Mesenchymal stem cell (in vitro differentiated cells and primary cell): ENCODE data around the gene SLC29A2.
A peak's percentile ranks its signal among the peaks of the same experiment; 100 is the strongest.

Experiments used
- DNase-seq: peaks from one replicate; pipeline ENCODE4 v3.0.0-alpha.2; 2013
- H2AFZ ChIP-seq: one replicate; pipeline ENCODE4 v1.6.1; 2013; ENCODE audit warnings: low read depth, mild to moderate bottlenecking, control low read depth, inconsistent platforms, low read length, moderate library complexity
- H2AK5ac ChIP-seq: 2 replicates; pipeline ENCODE4 v1.6.1; 2013; ENCODE audit warnings: low read length, moderate library complexity, mild to moderate bottlenecking, inconsistent platforms; ENCODE audit not compliant: severe bottlenecking
- H2BK120ac ChIP-seq: one replicate; pipeline ENCODE4 v1.6.1; 2013; ENCODE audit warnings: low read depth, mild to moderate bottlenecking, inconsistent platforms, low read length, moderate library complexity
- H2BK12ac ChIP-seq, 2 experiments: one replicate each; pipeline ENCODE4 v1.6.1; 2013; ENCODE audit warnings: inconsistent platforms in 2 of 2, low read length in 2 of 2, mild to moderate bottlenecking in 2 of 2, moderate library complexity in 2 of 2, control low read depth in 1 of 2
- H2BK15ac ChIP-seq: one replicate; pipeline ENCODE4 v1.6.1; 2013; ENCODE audit warnings: mild to moderate bottlenecking, low read depth, inconsistent platforms; ENCODE audit not compliant: poor library complexity, severe bottlenecking
- H2BK5ac ChIP-seq: 2 replicates; pipeline ENCODE4 v1.6.1; 2013; ENCODE audit warnings: low read depth, mild to moderate bottlenecking, low read length, control low read depth, inconsistent platforms; ENCODE audit not compliant: poor library complexity, severe bottlenecking
- H3K14ac ChIP-seq, 2 experiments: one replicate each; pipeline ENCODE4 v1.6.1; 2013; ENCODE audit warnings: inconsistent platforms in 2 of 2, low read length in 2 of 2, control low read depth in 1 of 2, mild to moderate bottlenecking in 1 of 2, moderate library complexity in 1 of 2
- H3K18ac ChIP-seq, 2 experiments: one replicate each; pipeline ENCODE4 v1.6.1; 2013; ENCODE audit warnings: inconsistent platforms in 2 of 2, low read length in 2 of 2, control low read depth in 1 of 2, low read depth in 1 of 2, mild to moderate bottlenecking in 1 of 2
- H3K23ac ChIP-seq, 2 experiments: one replicate each; pipeline ENCODE4 v1.6.1; 2013; ENCODE audit warnings: inconsistent platforms in 2 of 2, low read length in 2 of 2, mild to moderate bottlenecking in 2 of 2, moderate library complexity in 2 of 2, control low read depth in 1 of 2
- H3K27ac ChIP-seq: 2 replicates; pipeline ENCODE4 v1.5.1; 2013; ENCODE audit warnings: mild to moderate bottlenecking, moderate library complexity, low read length, control low read depth, inconsistent platforms; ENCODE audit not compliant: poor library complexity, severe bottlenecking
- H3K27me3 ChIP-seq, 2 experiments: 2 replicates each; pipeline versions ENCODE4 v1.6.1 to v1.7.0; 2013; ENCODE audit warnings: low read length in 2 of 2, mild to moderate bottlenecking in 2 of 2, moderate library complexity in 2 of 2, control low read depth in 1 of 2, inconsistent platforms in 1 of 2; ENCODE audit not compliant: control insufficient read depth in 1 of 2, insufficient read depth in 1 of 2
- H3K36me3 ChIP-seq, 2 experiments: 2 replicates each; pipeline versions ENCODE4 v1.6.1 to v1.7.0; 2013; ENCODE audit warnings: low read length in 2 of 2, control low read depth in 1 of 2, inconsistent platforms in 1 of 2, low read depth in 1 of 2, mild to moderate bottlenecking in 1 of 2; ENCODE audit not compliant: insufficient read depth in 2 of 2, control insufficient read depth in 1 of 2
- H3K4ac ChIP-seq, 2 experiments: one replicate each; pipeline ENCODE4 v1.6.1; 2013; ENCODE audit warnings: inconsistent platforms in 2 of 2, low read length in 2 of 2, mild to moderate bottlenecking in 2 of 2, moderate library complexity in 2 of 2, control low read depth in 1 of 2, low read depth in 1 of 2
- H3K4me1 ChIP-seq: 2 replicates; pipeline ENCODE4 v1.6.1; 2013; ENCODE audit warnings: low read depth, low read length, control low read depth; ENCODE audit not compliant: control insufficient read depth, insufficient read depth
- H3K4me2 ChIP-seq: 2 replicates; pipeline ENCODE4 v1.6.1; 2013; ENCODE audit warnings: low read length, mild to moderate bottlenecking, inconsistent platforms; ENCODE audit not compliant: poor library complexity, severe bottlenecking
- H3K4me3 ChIP-seq, 2 experiments: 2 replicates each; pipeline versions ENCODE4 v1.5.1 to v1.7.0; 2013; ENCODE audit warnings: low read length in 2 of 2, mild to moderate bottlenecking in 2 of 2, control low read depth in 1 of 2, low read depth in 1 of 2; ENCODE audit not compliant: insufficient read depth in 1 of 2
- H3K79me1 ChIP-seq: replicated peaks from 2 replicates; pipeline ENCODE4 v1.6.1; 2013; ENCODE audit warnings: mild to moderate bottlenecking, control low read depth, low read length, inconsistent platforms; ENCODE audit not compliant: poor library complexity, severe bottlenecking
- H3K9ac ChIP-seq: 2 replicates; pipeline ENCODE4 v1.7.0; 2013; ENCODE audit warnings: mild to moderate bottlenecking, low read length, moderate library complexity
- H3K9me3 ChIP-seq: 2 replicates; pipeline ENCODE4 v1.7.0; 2013; ENCODE audit warnings: mild to moderate bottlenecking, low read length; ENCODE audit not compliant: control insufficient read depth
- H4K8ac ChIP-seq: one replicate; pipeline ENCODE4 v1.6.1; 2013; ENCODE audit warnings: inconsistent platforms, mild to moderate bottlenecking, low read length, moderate library complexity
- H4K91ac ChIP-seq: one replicate; pipeline ENCODE4 v1.6.1; 2013; ENCODE audit warnings: mild to moderate bottlenecking, low read length, inconsistent platforms
- WGBS: methylation state at CpG from one replicate; pipeline ENCODE4 v1.1.7; 2013; ENCODE audit warnings: mixed read lengths; 5-methylcytosine and 5-hydroxymethylcytosine counted together

The SLC29A2 gene

GRCh38 chr11:66332371-66333219 is 39.0 kb downstream of the SLC29A2 start:
- Histone ChIP-seq H2BK15ac (peak overlapping the region; percentile 46), H3K23ac (no peak overlapping the region), H3K27me3 (no peaks in the 10 kb centered on the region), H2AK5ac (no peak overlapping the region), H3K18ac (no peak overlapping the region), H2BK5ac (no peak overlapping the region), H3K27ac (no peak overlapping the region), H4K8ac (no peak overlapping the region), H2AFZ (no peak overlapping the region), H3K4me2 (no peak overlapping the region), H2BK12ac (no peak overlapping the region), H4K91ac (peak overlapping the region; percentile 16), H3K36me3 (peaks cover 38 to 52% of the 10 kb centered on the region in 2 experiments), H2BK120ac (no peak overlapping the region), H3K79me1 (peaks cover 13% of the 10 kb centered on the region), H3K4me1 (peaks cover 62% of the 10 kb centered on the region), H3K4ac (no peak overlapping the region), H3K9me3 (no peaks in the 10 kb centered on the region), H3K14ac (peak overlapping the region in 1 of 2 experiments; percentile 31), H3K9ac (peak overlapping the region; percentile 3), H3K4me3 (no peak overlapping the region)
- 93% methylated on average over 17 of the region's 18 CpGs for WGBS
- no peak for DNase-seq

GRCh38 chr11:66331542-66332370 is 39.8 kb downstream of the SLC29A2 start:
- H3K4me3 ChIP-seq = no peak overlapping the region
- H3K9ac ChIP-seq = peak overlapping the region; percentile 3
- no peaks in the 10 kb centered on the region for H3K9me3 ChIP-seq
- no peak overlapping the region for H3K18ac ChIP-seq
- peak overlapping the region in 1 of 2 experiments; percentile 22 for H2BK12ac ChIP-seq
- no peak overlapping the region for H3K23ac ChIP-seq
- no peaks in the 10 kb centered on the region for H3K27me3 ChIP-seq
- H2AFZ ChIP-seq = no peak overlapping the region
- DNase-seq = no peak
- no peak overlapping the region for H2BK120ac ChIP-seq
- H4K91ac ChIP-seq = peak overlapping the region; percentile 16
- H3K4me1 ChIP-seq = peaks cover 62% of the 10 kb centered on the region
- H3K27ac ChIP-seq = no peak overlapping the region
- H3K14ac ChIP-seq = no peak overlapping the region
- H3K4ac ChIP-seq = no peak overlapping the region
- H4K8ac ChIP-seq = peak overlapping the region; percentile 10
- WGBS = 96% methylated on average over 12 of the region's 12 CpGs
- peaks cover 38 to 43% of the 10 kb centered on the region in 2 experiments for H3K36me3 ChIP-seq
- no peak overlapping the region for H2BK15ac ChIP-seq
- H2BK5ac ChIP-seq = peak overlapping the region; percentile 59
- H2AK5ac ChIP-seq = no peak overlapping the region
- peaks cover 13% of the 10 kb centered on the region for H3K79me1 ChIP-seq
- H3K4me2 ChIP-seq = no peak overlapping the region

- H3K23ac ChIP-seq = no peak overlapping the region
- 89% methylated on average over 10 of the region's 10 CpGs for WGBS
- no peak overlapping the region for H3K18ac ChIP-seq
- H3K4me1 ChIP-seq = peaks cover 67% of the 10 kb centered on the region
- H2BK120ac ChIP-seq = no peak overlapping the region
- H3K4ac ChIP-seq = no peak overlapping the region
- no peak overlapping the region for H3K27ac ChIP-seq
- no peak overlapping the region for H3K14ac ChIP-seq
- no peak overlapping the region for H2BK5ac ChIP-seq
- no peak overlapping the region for H3K4me2 ChIP-seq
- no peak overlapping the region for H3K4me3 ChIP-seq
- H2BK15ac ChIP-seq = no peak overlapping the region
- peaks cover 38 to 43% of the 10 kb centered on the region in 2 experiments for H3K36me3 ChIP-seq
- peaks cover 13% of the 10 kb centered on the region for H3K79me1 ChIP-seq
- H3K9ac ChIP-seq = peak overlapping the region; percentile 3
- no peak overlapping the region for H4K91ac ChIP-seq
- no peak for DNase-seq
- no peak overlapping the region for H4K8ac ChIP-seq
- H3K9me3 ChIP-seq = no peaks in the 10 kb centered on the region
- H2AFZ ChIP-seq = no peak overlapping the region
- H3K27me3 ChIP-seq = no peaks in the 10 kb centered on the region
- H2BK12ac ChIP-seq = no peak overlapping the region
- H2AK5ac ChIP-seq = peak overlapping the region; percentile 58
Observed at GRCh38 chr11:66330931-66331330, 40.6 kb downstream of the SLC29A2 start.

GRCh38 chr11:66329165-66329673 is 42.3 kb downstream of the SLC29A2 start:
- H3K9ac ChIP-seq = peak overlapping the region; percentile 85
- H3K4me1 ChIP-seq = peaks cover 70% of the 10 kb centered on the region
- no peak overlapping the region for H3K23ac ChIP-seq
- no peaks in the 10 kb centered on the region for H3K9me3 ChIP-seq
- no peak for DNase-seq
- no peak overlapping the region for H4K91ac ChIP-seq
- no peak overlapping the region for H2AFZ ChIP-seq
- H3K27me3 ChIP-seq = no peaks in the 10 kb centered on the region
- H3K4ac ChIP-seq = no peak overlapping the region
- peaks cover 33 to 38% of the 10 kb centered on the region in 2 experiments for H3K36me3 ChIP-seq
- H3K4me3 ChIP-seq = no peak overlapping the region
- WGBS = 93% methylated on average over 3 of the region's 3 CpGs
- H2AK5ac ChIP-seq = no peak overlapping the region
- peaks cover 13% of the 10 kb centered on the region for H3K79me1 ChIP-seq
- H4K8ac ChIP-seq = peak overlapping the region; percentile 66
- no peak overlapping the region for H2BK12ac ChIP-seq
- H2BK5ac ChIP-seq = no peak overlapping the region
- no peak overlapping the region for H3K27ac ChIP-seq
- no peak overlapping the region for H3K14ac ChIP-seq
- H3K4me2 ChIP-seq = no peak overlapping the region
- peak overlapping the region in 1 of 2 experiments; percentile 11 for H3K18ac ChIP-seq
- no peak overlapping the region for H2BK120ac ChIP-seq
- H2BK15ac ChIP-seq = no peak overlapping the region
